ENCODE data around the gene ENO4. TPM values are rescaled to one million over a fixed set of nuclear protein-coding genes. Genes with fewer than 3 reads are reported as not detected.

ENO4 gene
- total and polyA plus RNA-seq, 9 of the 15 experiments (the other 6 are each of a cell fraction or from before 2014, with no cell fraction given), result 0.07 TPM; not detected in 8

DNA sequence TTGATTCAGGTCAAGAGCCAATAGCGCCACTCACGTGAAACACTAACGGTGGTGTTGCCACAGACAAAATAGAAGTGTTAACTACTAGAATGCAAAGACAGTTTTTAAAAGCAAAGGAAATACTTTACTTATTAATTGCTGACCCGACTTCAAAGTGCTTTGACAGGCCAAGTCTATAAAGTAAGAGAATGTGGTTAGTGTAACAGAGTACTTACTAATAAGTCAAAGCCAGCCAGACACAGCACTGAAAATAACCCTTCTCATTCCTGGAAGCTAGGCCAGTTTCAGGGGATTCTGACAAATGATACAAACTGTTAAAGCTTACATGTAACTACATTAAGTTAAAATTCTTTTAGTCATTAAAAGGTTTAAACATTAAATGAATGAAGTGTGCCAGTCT is 50.3 kb downstream of the ENO4 start (continued):
- TF ChIP-seq AFF1 (IDR thresholded peaks at IDR 0.05; ENCODE audit: low read depth in 1 of 2, partially characterized antibody in 2 of 2) (no peak), CXXC5 (CRISPR knock-in tag; IDR thresholded peaks at IDR 0.05) (no peak), IFI16 (CRISPR knock-in tag; IDR thresholded peaks at IDR 0.05) (no peak)

DNA sequence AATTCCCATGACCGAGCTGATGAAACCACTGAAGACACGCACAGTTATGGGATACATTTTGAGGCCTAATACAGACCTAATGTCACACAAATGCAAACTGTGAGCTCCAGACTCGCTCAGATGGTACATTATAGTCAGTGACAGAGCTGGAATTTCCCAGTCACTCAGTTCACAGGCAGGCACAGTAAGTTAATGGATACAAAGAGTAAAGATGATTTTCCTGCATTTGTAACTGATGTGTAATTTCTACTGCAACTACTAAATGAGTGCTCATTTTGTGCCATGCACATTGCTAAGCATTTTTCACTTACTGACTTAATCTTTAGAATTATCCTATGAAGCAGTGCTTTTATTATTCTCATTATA is 56.5 kb downstream of the ENO4 start:
- CTCF ChIA-PET (ENCODE audit: low intra/inter-chr PET ratio), result no interaction called here
- TF ChIP-seq KLF6 (CRISPR knock-in tag; IDR thresholded peaks at IDR 0.05; ENCODE audit: borderline replicate concordance) (no peak), ZNF551 (CRISPR knock-in tag; IDR thresholded peaks at IDR 0.05) (no peak), NRF1 (conservative IDR thresholded peaks at IDR 0.05 in 1 of 2, IDR thresholded peaks at IDR 0.05 in 1 of 2) (no peak), CSDE1 (IDR thresholded peaks at IDR 0.05) (no peak), CGGBP1 (CRISPR knock-in tag; IDR thresholded peaks at IDR 0.05) (no peak), ILF3 (IDR thresholded peaks at IDR 0.05; ENCODE audit: borderline replicate concordance) (no peak), MAFF (IDR thresholded peaks at IDR 0.05; ENCODE audit: low read length) (no peak), ZNF79 (CRISPR knock-in tag; IDR thresholded peaks at IDR 0.05; ENCODE audit: low read depth) (no peak), BRD9 (IDR thresholded peaks at IDR 0.05; ENCODE audit: low read depth, partially characterized antibody) (no peak)
- TF ChIP-seq, protein P1, sequence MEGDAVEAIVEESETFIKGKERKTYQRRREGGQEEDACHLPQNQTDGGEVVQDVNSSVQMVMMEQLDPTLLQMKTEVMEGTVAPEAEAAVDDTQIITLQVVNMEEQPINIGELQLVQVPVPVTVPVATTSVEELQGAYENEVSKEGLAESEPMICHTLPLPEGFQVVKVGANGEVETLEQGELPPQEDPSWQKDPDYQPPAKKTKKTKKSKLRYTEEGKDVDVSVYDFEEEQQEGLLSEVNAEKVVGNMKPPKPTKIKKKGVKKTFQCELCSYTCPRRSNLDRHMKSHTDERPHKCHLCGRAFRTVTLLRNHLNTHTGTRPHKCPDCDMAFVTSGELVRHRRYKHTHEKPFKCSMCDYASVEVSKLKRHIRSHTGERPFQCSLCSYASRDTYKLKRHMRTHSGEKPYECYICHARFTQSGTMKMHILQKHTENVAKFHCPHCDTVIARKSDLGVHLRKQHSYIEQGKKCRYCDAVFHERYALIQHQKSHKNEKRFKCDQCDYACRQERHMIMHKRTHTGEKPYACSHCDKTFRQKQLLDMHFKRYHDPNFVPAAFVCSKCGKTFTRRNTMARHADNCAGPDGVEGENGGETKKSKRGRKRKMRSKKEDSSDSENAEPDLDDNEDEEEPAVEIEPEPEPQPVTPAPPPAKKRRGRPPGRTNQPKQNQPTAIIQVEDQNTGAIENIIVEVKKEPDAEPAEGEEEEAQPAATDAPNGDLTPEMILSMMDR (IDR thresholded peaks at IDR 0.05 in 2 of 3, conservative IDR thresholded peaks at IDR 0.05 in 1 of 3; ENCODE audit: insufficient read depth in 2 of 3, low read depth in 1 of 3, low read length in 3 of 3), result no peak
- TF ChIP-seq, protein P2, sequence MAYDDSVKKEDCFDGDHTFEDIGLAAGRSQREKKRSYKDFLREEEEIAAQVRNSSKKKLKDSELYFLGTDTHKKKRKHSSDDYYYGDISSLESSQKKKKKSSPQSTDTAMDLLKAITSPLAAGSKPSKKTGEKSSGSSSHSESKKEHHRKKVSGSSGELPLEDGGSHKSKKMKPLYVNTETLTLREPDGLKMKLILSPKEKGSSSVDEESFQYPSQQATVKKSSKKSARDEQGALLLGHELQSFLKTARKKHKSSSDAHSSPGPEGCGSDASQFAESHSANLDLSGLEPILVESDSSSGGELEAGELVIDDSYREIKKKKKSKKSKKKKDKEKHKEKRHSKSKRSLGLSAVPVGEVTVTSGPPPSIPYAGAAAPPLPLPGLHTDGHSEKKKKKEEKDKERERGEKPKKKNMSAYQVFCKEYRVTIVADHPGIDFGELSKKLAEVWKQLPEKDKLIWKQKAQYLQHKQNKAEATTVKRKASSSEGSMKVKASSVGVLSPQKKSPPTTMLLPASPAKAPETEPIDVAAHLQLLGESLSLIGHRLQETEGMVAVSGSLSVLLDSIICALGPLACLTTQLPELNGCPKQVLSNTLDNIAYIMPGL (CRISPR knock-in tag; IDR thresholded peaks at IDR 0.05), result no peak

More for the DNA sequence above, 56.5 kb downstream of the ENO4 start:
- H3K36me3 ChIP-seq (ENCODE audit: control insufficient read depth, insufficient read depth, low read length), result peaks cover 59% of the 10 kb centered on the region; the same call in 2 of the 3 replicates
- POLR2A ChIA-PET, result no interaction called here
- no peaks in the 10 kb centered on the region for H3K9me1 ChIP-seq (ENCODE audit: control insufficient read depth, insufficient read depth, low read length)
- no peak overlapping the region for H3K27ac ChIP-seq (ENCODE audit: extremely low read depth, low read depth, low read length)
- H2AFZ ChIP-seq (ENCODE audit: low read depth, low read length), result no peak overlapping the region
- H3K4me2 ChIP-seq (ENCODE audit: insufficient read depth, low read length), result no peak overlapping the region
- no peak overlapping the region for H3K4me3 ChIP-seq
- no TSS peak for BruUV-seq (replicated peaks)
- FAIRE-seq (no peak), DNase-seq (ENCODE audit: extremely low read depth in 1 of 4, low spot score in 3 of 4) (no peak), ATAC-seq (no peak)
- no peaks in the 10 kb centered on the region for H3K9me3 ChIP-seq (replicated peaks; ENCODE audit: control insufficient read depth, insufficient read depth, low read depth, low read length)
- intact Hi-C loops (cut with micrococcal nuclease) (no loop called here), in situ Hi-C loops (cut with MboI) (no loop called here)
- H3K4me1 ChIP-seq (replicated peaks in 1 of 2; ENCODE audit: control insufficient read depth in 2 of 2, insufficient read depth in 2 of 2, low read length in 2 of 2), result no peaks in the 10 kb centered on the region
- H3K9ac ChIP-seq (ENCODE audit: insufficient read depth in 1 of 2, low read depth in 2 of 2, low read length in 2 of 2), result no peak overlapping the region
- H3K79me2 ChIP-seq (ENCODE audit: control insufficient read depth, insufficient read depth, low read length), result no peaks in the 10 kb centered on the region
- H4K20me1 ChIP-seq (replicated peaks; ENCODE audit: control insufficient read depth, insufficient read depth, low read length), result no peaks in the 10 kb centered on the region
- WGBS (ENCODE audit: insufficient coverage, low coverage, missing lambda C conversion rate), result 100% methylated on average over 3 of the region's 3 CpGs
- H3K27me3 ChIP-seq (ENCODE audit: control insufficient read depth in 2 of 2, insufficient read depth in 2 of 2, low read length in 2 of 2), result no peaks in the 10 kb centered on the region
